Mesodermal cell (in vitro differentiated cells): ENCODE data around the gene GALNT2.

ENCODE experiments used
- H3K27ac ChIP-seq: 2 replicates; pipeline ENCODE4 v1.7.0; 2013; ENCODE audit warnings: mild to moderate bottlenecking, low read depth, low read length, moderate library complexity; ENCODE audit not compliant: severe bottlenecking
- H3K36me3 ChIP-seq: 2 replicates; pipeline ENCODE4 v1.7.1; 2013; ENCODE audit warnings: mild to moderate bottlenecking, low read length, moderate library complexity; ENCODE audit not compliant: control insufficient read depth, insufficient read depth
- H3K4me1 ChIP-seq: one replicate; pipeline ENCODE4 v1.7.1; 2013; ENCODE audit warnings: mild to moderate bottlenecking, low read length; ENCODE audit not compliant: insufficient read depth, control insufficient read depth, poor library complexity, severe bottlenecking
- H3K4me3 ChIP-seq: 2 replicates; pipeline ENCODE4 v1.7.0; 2013; ENCODE audit warnings: low read length, control low read depth, mild to moderate bottlenecking; ENCODE audit not compliant: insufficient read depth, poor library complexity, severe bottlenecking; ENCODE audit errors: extremely low read depth
- H3K9me3 ChIP-seq: 2 replicates; pipeline ENCODE4 v1.7.1; 2013; ENCODE audit warnings: mild to moderate bottlenecking, low read length, moderate library complexity; ENCODE audit not compliant: control insufficient read depth
- WGBS, 2 experiments: methylation state at CpG; one replicate each; pipeline ENCODE4 v1.1.5; 2013; ENCODE audit warnings: missing lambda C conversion rate in 2 of 2; ENCODE audit not compliant: insufficient coverage in 2 of 2; 5-methylcytosine and 5-hydroxymethylcytosine counted together

The GALNT2 gene

DNA sequence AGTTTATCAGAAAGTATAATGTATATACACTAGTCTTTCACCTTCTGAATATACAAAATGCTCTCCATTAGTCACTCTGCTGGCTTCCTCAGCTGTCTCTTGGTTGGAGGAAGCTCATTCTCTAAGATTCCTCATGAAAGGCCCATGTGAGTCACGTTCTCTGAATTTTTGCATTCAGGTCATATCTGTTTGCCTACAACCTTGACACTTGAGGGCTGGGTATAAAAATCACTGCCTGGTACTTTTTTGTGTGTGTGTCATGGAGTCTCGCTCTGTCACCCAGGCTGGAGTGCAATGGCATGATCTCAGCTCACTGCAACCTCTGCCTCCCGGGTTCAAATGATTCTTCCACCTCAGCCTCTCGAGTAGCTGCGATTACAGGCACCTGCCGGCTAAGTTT lies 2.8 kb upstream of the GALNT2 start:
- 83 to 97% methylated on average over 3 to 5 of the region's 6 CpGs for WGBS, 2 experiments
- Histone ChIP-seq H3K27ac (no peak overlapping the region), H3K4me3 (no peak overlapping the region), H3K9me3 (no peaks in the 10 kb centered on the region), H3K4me1 (peaks cover 2% of the 10 kb centered on the region), H3K36me3 (no peaks in the 10 kb centered on the region)

DNA sequence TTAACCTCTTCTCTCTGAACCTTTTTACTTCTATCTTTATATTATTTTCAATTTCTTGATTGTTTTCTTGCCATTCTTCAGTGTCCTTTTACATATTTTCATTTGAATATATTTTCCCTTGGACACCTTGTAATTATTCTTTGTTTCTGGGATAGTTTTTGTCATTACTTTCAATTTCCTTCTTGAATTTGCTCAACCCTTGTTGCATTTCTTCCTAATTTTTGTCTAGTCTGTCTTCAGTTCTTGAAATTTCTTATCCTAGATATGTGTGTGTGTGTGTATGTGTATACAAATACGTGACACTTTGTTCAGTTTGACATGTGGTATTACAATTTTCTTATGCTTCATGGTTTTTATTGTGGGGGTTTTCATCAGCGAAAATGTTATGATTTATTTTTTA lies 1.9 kb upstream of the GALNT2 start:
- Histone ChIP-seq H3K36me3 (no peaks in the 10 kb centered on the region), H3K9me3 (no peaks in the 10 kb centered on the region), H3K27ac (no peak overlapping the region), H3K4me3 (no peak overlapping the region), H3K4me1 (peaks cover 7% of the 10 kb centered on the region)
- WGBS, 2 experiments = no CpG with 5 or more reads among the region's 2 CpGs

DNA sequence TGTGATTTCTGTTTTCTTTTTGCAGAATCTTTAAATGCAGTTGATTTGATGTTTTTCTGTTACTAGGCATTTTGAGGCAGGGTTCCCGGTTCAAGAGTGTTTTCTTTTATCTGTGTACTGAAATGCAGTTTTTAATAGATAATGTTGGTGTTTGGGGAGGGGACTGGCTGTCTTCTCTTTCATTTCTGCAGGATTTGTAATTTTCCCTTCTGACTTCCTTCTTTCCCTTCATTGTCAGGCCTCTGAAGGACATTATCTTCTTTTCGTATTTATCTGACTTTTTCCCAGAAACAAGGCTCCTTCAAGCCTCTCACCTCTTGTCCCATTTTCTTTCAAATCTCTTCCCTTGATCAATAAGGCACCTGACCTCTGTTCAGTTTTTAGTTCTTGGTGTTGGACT lies 1.5 kb upstream of the GALNT2 start:
- 88 to 100% methylated on average over 1 to 2 of the region's 2 CpGs for WGBS, 2 experiments
- Histone ChIP-seq H3K4me1 (peaks cover 7% of the 10 kb centered on the region), H3K4me3 (no peak overlapping the region), H3K9me3 (no peaks in the 10 kb centered on the region), H3K36me3 (no peaks in the 10 kb centered on the region), H3K27ac (no peak overlapping the region)

DNA sequence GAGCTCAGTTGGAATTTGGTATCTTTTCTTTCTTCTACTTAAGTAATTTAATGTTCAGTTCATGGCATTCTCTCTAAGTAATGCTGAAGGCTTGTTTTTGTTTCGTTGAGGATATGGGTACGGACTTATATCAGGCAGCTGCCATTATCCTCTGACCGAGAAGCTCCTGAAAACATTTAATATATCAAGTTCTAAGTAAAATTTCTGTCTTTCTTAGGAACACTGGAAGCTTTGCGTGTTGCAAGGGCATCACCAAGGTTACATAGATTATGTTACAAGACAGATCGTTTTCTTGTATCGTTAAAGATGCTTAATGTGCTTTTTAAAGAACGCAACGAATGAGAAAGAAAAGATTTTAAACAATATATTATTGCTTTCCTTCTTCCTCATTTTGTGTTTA lies 1.0 kb upstream of the GALNT2 start:
- H3K4me1 ChIP-seq = peaks cover 7% of the 10 kb centered on the region
- 92 to 100% methylated on average over 1 to 2 of the region's 8 CpGs for WGBS, 2 experiments
- H3K27ac ChIP-seq = no peak overlapping the region
- no peaks in the 10 kb centered on the region for H3K9me3 ChIP-seq
- H3K36me3 ChIP-seq = no peaks in the 10 kb centered on the region
- H3K4me3 ChIP-seq = no peak overlapping the region

DNA sequence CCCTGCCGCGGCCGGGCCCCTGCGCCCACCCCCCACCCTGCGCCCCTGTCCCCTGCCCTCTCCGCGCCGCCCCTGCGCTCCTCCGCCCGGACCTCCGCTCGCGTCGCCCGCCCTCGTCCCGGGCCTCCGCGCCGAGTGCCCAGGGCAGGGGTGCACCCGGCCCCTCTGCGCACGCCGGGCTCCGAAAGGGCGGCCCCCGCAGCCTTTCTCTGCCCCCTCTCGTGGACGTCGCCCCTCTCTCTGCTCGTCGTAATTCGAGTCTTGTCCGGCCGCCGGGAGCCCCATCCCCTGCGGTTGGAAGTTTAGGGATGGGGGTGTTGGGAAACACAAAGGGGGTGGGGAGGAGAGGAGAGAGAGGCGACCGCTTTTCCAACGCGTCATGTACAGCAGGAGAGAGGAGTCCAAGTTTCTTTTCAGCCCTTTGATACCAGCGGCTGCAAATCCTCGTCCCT lies 407 bp downstream of the GALNT2 start:
- Histone ChIP-seq H3K36me3 (no peaks in the 10 kb centered on the region), H3K4me1 (peaks cover 12% of the 10 kb centered on the region), H3K27ac (peak overlapping the region; percentile 50), H3K9me3 (no peaks in the 10 kb centered on the region), H3K4me3 (peak overlapping the region; percentile 86)
- WGBS, 2 experiments = 0% methylated on average over 13 to 15 of the region's 44 CpGs

DNA sequence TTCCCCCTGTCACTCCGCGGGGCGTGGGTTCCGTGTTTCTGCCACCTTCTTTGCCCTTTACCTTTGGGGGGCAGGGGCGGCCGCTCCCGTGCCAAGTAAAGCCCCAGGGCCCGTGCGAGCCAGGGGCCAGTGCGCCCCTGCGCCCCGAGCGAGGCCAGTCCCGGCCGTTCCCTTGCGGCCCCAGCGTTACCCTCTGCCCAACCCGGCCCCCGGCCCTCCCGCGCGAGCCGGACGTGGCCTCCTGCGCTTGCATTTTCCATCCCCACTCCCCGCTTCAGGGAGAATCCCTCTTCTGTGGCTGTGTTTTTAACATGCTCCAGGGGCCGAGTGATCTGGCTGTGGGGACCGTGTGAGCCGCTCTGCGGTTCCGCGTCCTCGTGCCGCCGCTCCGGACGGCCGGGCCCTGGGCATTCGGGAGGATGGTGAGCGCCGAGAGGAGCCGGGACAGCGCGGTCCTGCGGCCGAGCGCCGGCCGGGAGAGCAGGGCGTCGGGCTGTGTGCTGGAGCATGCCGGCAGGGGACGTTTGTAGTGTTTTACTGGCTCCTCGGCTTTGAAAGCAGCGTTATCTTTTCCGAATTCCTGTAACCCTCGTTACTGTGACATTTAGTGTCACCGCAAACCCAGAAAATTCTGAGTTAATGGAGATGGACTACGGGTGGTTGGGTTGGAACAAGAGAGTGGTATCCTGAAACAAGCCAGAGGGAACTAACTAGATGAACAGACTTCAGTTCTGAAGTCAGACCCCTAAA lies 1.0 kb downstream of the GALNT2 start:
- Histone ChIP-seq H3K36me3 (no peaks in the 10 kb centered on the region), H3K9me3 (no peaks in the 10 kb centered on the region), H3K4me1 (peaks cover 12% of the 10 kb centered on the region), H3K4me3 (peak overlapping the region; percentile 86), H3K27ac (peak overlapping the region; percentile 50)
- 0 to 1% methylated on average over 52 to 57 of the region's 59 CpGs for WGBS, 2 experiments

DNA sequence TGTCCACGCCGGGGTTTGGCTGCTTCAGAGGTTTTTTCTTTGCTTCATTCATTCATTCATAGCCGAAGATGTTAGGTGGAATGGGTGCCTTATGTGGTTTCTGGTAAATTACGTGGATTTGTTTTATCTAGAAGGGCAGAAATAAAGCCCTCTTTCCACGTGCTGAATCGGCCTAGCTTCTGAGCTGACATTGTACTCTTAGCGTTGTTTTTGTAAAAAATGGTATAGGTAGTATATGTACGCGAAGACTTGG lies 1.5 kb downstream of the GALNT2 start:
- Histone ChIP-seq H3K36me3 (no peaks in the 10 kb centered on the region), H3K9me3 (no peaks in the 10 kb centered on the region), H3K27ac (no peak overlapping the region), H3K4me3 (peak overlapping the region; percentile 86), H3K4me1 (peaks cover 13% of the 10 kb centered on the region)
- WGBS, 2 experiments = 14 to 29% methylated on average over 8 to 9 of the region's 9 CpGs

DNA sequence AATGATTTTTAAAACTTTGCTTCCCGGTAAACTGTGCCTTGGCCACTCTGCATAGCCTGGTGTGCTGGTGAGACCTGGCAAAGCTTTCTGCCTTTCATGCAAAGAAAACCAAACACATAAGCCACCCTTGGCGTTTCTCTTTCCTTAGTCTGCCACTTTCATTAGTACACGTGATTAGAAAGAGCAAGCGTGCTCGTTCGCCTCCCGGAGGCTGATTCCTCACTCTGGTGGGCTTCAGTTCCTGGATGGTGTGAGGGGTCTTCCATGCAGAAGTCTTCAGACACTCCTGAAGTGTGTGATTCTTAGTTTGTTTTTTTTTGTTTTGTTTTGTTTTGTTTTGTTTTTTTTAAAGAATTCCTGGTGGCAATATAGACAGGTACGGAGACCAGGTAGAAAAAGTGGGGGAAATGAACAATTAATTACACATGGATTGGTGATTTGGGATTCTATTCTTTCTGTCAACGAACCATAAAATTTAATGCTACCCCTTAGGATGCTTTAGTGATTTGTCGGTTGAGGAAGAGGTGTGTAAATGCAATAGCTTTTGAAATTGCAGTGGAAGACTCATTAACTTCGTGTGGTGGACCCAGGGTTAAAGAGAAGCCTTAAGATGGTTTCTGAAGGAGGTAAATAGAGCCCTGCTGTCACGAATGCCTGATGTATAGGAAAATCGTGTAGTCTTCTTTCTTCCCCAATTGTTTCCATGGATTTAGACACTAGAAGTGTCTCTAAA lies 2.1 kb downstream of the GALNT2 start:
- H3K4me3 ChIP-seq = peak overlapping the region; percentile 86
- 34 to 49% methylated on average over 5 to 11 of the region's 13 CpGs for WGBS, 2 experiments
- H3K27ac ChIP-seq = no peak overlapping the region
- no peaks in the 10 kb centered on the region for H3K36me3 ChIP-seq
- H3K4me1 ChIP-seq = peaks cover 18% of the 10 kb centered on the region
- H3K9me3 ChIP-seq = no peaks in the 10 kb centered on the region

DNA sequence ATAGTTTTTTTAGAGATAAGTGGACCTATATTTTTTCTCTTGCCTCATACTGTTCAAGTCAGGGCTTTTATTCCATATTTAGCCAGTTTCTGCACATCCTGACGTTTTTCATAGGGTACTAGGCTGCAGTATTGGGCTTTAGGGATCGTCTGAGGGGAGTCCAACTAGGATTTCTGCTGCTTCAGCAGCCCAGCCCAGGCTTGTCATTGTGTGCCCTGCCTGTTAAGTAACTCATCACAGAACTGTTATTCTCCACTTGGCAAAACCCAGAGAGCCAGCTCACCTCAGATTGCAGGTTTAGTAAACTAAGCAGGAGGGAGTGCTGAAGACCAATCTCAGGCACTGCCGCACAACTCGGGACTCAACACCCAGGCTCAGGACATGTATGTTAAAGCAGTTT lies 2.8 kb downstream of the GALNT2 start:
- H3K4me1 ChIP-seq = peaks cover 18% of the 10 kb centered on the region
- H3K27ac ChIP-seq = no peak overlapping the region
- no peaks in the 10 kb centered on the region for H3K9me3 ChIP-seq
- H3K36me3 ChIP-seq = no peaks in the 10 kb centered on the region
- H3K4me3 ChIP-seq = no peak overlapping the region
- WGBS, 2 experiments = 89 to 100% methylated on average over 2 to 3 of the region's 4 CpGs

DNA sequence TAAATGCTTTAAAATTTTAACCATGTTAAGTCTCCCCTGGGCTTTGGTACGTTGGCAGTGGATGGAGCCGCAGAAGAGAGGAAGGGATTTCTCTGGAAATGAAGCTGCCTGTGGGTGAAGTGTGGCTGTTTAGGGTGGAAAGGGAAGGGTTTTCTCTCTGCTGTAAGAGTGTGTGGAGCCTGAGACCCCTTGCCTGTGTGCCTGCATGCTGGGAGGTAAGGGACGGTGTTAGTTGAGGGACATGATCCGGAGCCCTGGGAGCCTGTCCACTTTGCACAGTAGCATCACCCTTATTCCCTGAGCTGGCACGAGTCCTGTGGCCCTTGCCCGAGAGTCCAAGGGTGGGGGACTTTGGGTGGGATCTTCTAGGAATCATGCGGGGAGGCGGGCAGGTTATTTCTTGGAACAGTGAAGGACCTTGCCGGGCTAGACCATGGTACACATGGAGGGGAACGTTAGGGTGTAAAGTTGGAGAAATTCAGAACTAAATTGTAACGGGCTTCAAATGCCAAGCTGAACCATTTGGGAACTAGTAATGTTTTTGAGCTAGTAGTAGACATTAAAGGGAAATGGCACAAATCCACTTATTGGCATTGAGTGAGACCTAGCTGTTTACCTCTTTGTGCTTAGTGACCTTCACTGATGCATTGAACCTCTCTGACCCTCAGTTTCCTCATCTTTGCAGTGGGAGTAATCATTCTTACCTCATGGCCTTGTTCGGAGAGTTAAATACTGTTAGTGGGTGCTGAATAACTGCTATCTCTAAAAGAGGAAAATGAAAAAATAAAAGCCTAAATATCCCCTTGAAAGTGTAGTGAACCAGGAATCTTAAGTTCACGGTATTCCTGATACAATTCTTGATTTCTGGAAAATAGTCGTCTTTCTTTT lies 3.5 kb downstream of the GALNT2 start:
- Histone ChIP-seq H3K36me3 (no peaks in the 10 kb centered on the region), H3K4me3 (no peak overlapping the region), H3K27ac (no peak overlapping the region), H3K9me3 (no peaks in the 10 kb centered on the region), H3K4me1 (peaks cover 18% of the 10 kb centered on the region)
- WGBS, 2 experiments = 95% methylated on average over 10 to 11 of the region's 14 CpGs
